22Rv1 (cell line): ENCODE results near the gene S100PBP.

ENCODE experiments used
- CTCF ChIP-seq: fragments of 450-650 bp; IDR thresholded peaks from 2 replicates; pipeline ENCODE4 v1.5.1; 2017; ENCODE audit warnings: mild to moderate bottlenecking
- ZFX ChIP-seq: fragments of 450-650 bp; IDR thresholded peaks from 2 replicates; pipeline ENCODE4 v1.6.1; 2017; ENCODE audit warnings: antibody characterized with exemption, borderline replicate concordance

- TF ChIP-seq CTCF (no peak), ZFX (no peak)
These were observed 41.3 kb downstream of the S100PBP start for GRCh38 chr1:32858791-32859190.
